ENCODE measurements around the gene PREPL.

- no peak for TF ChIP-seq SATB2 (CRISPR knock-in tag; IDR thresholded peaks at IDR 0.05)
- no peak for TF ChIP-seq SUZ12 (IDR thresholded peaks at IDR 0.05; ENCODE audit: low read depth, low read length)
- no peak for TF ChIP-seq ARNT (IDR thresholded peaks at IDR 0.05)
- TF ChIP-seq ZBTB25 (CRISPR knock-in tag; IDR thresholded peaks at IDR 0.05): no peak
- TF ChIP-seq ZFYVE20 (CRISPR knock-in tag; IDR thresholded peaks at IDR 0.05; ENCODE audit: borderline replicate concordance, low read depth): no peak
- TF ChIP-seq HCFC1 (IDR thresholded peaks at IDR 0.05; ENCODE audit: low read depth, low read length): no peak
Measured at GRCh38 chr2:44342854-44343253, 18.4 kb downstream of the PREPL start.
